ENCODE data around the gene RNF17.
"Not testable (repeated sequence)": the region's sequence is repeated elsewhere in the genome, so short reads cannot be mapped to it uniquely, and the experiment has no call there.

Gene RNF17

GRCh38 chr13:24741791-24742190, 22.2 kb upstream of the RNF17 start:
- H3K27ac ChIP-seq: no peak overlapping the region
- no peak for DNase-seq (ENCODE audit: low read depth, low spot score)

DNA sequence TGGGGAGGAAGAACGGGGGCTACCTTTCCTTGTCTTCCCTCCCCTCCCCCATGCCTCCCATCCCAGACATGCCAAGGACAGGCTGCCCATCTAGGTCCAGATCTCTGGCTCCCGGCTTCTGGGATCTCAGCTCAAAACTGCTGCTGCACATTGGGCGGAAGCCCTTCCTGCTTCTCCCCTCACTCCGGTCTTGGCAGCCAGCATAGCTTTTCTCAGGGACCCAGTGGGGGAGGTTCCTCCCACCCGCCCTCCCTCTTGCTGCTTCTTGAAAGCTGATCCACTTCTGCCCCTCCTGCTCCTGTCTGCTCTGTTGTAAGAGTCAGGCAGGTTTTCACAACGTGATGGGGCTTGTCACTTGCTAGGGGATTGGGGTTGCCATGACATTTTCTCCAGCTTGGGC, 21.7 kb upstream of the RNF17 start:
- no peak for DNase-seq (ENCODE audit: low read depth, low spot score)
- no peak overlapping the region for H3K27ac ChIP-seq

DNA sequence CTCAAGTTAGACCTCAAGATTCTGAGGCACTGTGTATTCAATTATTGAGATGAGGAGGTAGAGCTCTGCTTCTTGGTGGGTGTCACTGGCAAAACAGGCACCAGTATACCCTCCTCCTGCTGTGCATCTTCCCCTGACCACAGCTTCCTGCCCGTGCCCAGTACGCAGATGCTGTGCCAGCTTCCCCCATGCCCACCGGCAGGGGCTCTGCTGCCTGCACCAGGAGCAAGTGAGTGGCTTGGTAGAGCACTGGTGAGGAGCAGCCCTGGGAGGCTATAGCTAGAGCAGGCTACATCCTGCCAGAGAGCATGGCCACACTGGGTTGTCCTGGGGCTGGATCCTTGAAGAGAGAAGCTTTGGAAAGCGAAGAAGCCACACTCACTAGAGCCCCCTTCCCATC, 21.0 kb upstream of the RNF17 start:
- no peak overlapping the region for H3K27ac ChIP-seq
- DNase-seq (ENCODE audit: low read depth, low spot score): no peak

GRCh38 chr13:24744247-24744646, 19.7 kb upstream of the RNF17 start:
- H3K27ac ChIP-seq: no peak overlapping the region
- no peak for DNase-seq (ENCODE audit: low read depth, low spot score)

- no peak for DNase-seq (ENCODE audit: low read depth, low spot score)
- no peak overlapping the region for H3K27ac ChIP-seq
These were observed 18.5 kb upstream of the RNF17 start for GRCh38 chr13:24745516-24745860.

- H3K27ac ChIP-seq: no peak overlapping the region
- no peak for DNase-seq (ENCODE audit: low read depth, low spot score)
These were observed 17.9 kb upstream of the RNF17 start for GRCh38 chr13:24745861-24746617.

DNA sequence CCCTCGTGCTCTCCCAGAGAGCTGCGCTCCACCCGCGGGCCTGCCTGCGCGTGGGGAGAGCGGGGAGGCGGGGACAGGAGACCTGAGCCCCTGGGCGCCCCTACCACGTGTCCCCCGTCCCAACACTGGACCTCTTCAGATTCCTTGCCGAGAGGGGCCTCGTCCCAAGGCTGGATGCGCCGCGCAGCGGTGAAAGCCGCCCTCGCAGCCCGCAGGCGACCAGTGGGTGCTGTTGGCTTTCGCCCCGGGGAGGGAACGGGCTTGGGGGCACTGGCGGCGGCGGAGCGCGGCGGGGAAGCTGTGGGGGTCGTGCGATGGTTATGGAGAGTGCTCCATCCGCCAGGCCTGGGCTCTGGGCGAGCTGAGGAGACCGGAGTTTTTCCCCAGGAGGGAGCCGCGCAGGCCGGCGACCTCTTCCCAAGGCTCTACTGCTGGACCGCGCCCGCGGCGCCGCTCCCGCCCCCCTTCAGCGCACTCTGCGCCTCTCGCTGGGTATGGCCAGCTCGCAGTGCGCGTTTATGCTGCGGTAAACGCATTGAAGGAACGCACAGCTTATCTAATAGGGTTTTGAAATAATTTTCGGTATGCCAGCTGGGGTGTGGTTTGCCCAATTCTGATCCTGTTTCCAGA, 17.2 kb upstream of the RNF17 start:
- no peak overlapping the region for H3K27ac ChIP-seq
- DNase-seq (ENCODE audit: low read depth, low spot score): no peak

DNA sequence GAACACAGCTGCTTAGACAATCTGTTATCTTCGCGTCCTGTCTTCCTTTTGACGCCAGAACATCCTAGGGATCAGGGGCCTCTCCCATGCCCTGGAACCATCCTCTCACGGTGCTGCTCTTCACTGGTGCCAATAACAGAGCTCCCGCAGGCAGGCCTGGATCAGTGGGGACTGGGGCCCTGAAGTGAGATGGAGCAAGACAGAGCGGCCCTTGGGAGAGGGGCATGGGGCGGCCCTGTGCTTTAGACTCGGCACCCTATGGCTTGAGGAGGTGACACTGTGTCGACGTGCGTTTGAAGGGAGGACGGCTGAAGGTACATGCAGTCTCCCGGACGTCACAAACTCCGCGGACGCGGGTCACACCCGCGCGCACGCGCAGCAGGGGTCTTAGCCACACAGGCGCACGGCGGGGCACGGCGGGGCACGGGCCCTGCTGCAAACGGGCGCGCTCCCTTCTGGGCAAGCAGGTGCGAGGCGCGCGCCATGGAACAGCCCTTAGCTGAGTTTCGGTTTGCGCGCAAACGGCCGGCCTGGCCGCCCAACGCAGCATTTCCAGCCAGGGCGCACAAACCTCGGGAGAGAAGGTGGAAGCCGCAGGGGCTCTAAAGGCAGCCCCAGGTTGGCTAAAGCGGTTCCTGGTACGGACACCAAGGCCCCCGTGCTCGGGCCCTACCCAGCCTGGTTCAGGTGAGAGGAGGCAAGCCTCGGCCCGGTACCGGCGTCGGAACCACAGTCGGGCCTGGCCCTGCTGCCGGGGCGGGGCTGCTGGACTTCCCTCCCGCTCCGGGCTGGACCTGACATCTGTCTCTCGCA, 16.5 kb upstream of the RNF17 start:
- no peak for DNase-seq (ENCODE audit: low read depth, low spot score)

GRCh38 chr13:24748061-24748400, 15.9 kb upstream of the RNF17 start:
- H3K27ac ChIP-seq: no peak overlapping the region
- no peak for DNase-seq (ENCODE audit: low read depth, low spot score)

More for the DNA sequence above, 16.5 kb upstream of the RNF17 start:
- H3K27ac ChIP-seq: no peak overlapping the region

DNA sequence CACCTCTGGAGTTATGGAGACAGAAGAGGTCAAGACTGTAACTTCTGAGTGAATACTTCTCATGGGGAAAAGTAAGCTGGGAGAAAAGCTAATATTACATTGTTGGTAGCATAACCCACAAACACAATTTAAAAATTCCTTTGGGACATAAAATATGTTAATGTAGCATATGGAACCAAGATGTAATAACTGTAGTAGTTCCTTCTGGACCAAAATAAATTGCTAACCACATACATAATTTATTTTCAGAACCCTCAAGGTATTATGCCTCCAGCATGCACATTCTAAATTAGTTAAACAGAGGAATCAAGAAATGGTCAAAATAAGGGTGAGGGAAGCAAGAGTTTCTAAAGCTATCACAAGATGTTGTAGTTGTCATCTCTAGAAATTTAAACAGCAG, 4.8 kb upstream of the RNF17 start:
- H3K27ac ChIP-seq: no peak overlapping the region
- DNase-seq (ENCODE audit: low read depth, low spot score): no peak

DNA sequence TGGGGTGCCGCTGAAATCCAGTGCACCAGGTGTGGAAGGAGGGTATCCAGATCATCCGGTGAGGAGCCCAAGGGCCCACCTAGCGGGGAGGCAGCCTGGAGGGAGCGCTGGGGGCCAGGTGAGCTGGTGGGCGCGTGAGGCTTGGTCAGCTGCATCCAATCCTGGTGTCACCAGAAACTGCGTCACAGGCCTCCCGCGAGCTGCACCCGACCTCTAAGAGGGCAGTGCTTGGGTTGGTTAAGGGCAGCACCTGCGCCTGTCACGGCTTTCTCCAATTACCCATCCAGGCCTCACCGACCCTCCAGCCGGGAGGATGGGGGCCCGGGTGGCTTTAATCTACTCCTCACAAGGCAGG, 284 bp downstream of the RNF17 start:
- no peak for DNase-seq (ENCODE audit: low read depth, low spot score)

DNA sequence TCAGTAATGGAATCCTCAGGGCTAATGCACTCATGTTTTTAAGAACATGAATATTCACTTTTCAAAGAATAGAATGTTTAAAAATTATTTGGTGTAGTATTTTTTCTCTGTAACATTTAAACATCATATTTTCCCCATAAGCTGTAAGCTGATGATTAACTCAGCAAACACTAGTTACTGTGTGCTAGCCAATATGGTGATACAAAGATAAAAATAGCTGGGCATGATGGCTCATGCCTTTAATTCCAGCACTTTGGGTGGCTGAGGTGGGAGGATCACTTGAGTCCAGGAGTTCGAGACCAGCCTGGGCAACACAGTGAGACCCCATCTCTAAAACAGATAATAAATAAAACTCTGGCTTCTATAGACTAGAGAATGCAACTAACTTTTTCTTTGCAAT, 13.2 kb downstream of the RNF17 start:
- peak overlapping the region; percentile 20 for H3K27ac ChIP-seq
- peak; percentile 33 for DNase-seq (ENCODE audit: low read depth, low spot score)

More for the DNA sequence above, 284 bp downstream of the RNF17 start:
- H3K27ac ChIP-seq: no peak overlapping the region

DNA sequence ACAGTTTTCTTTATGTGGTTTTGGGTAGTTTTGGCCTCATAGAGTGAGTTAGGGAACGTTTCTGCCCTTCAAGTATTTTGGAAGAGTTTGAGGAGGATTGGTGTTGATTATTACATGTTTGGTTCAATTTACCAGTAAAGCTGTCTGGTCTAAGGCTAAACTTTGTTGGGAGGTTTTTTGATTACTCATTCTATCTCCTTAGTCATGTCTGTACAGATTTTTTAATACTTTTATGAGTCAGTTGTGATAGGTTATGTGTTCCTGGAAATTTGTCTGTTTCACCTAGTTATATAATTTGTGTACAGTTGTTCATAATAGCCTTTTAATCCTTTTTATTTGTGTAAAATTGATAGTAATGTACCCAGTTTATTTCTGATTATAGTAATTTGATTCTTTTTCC, 20.4 kb downstream of the RNF17 start:
- peak overlapping the region; percentile 16 for H3K27ac ChIP-seq
- DNase-seq (ENCODE audit: low read depth, low spot score): peak; percentile 24

DNA sequence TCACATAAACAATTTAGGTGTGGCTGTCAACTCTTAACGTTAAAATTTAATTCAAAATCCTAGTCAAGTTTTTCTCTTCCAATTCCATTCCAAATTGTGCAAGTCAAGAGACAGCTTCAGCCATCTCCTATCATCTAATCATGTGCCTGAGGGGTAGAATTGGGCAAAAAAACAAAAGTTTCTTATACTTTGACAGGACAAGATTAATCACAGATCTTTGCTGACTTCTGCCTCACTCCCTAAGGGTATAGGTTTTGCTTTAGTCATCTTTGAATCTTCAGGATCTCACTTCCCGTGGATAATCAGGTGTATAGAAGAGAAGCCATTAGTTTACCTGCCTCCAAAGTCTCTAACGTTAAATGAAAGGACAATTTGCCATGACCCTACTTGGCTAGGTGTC, 24.6 kb downstream of the RNF17 start:
- no peak overlapping the region for H3K27ac ChIP-seq
- no peak for DNase-seq (ENCODE audit: low read depth, low spot score)

DNA sequence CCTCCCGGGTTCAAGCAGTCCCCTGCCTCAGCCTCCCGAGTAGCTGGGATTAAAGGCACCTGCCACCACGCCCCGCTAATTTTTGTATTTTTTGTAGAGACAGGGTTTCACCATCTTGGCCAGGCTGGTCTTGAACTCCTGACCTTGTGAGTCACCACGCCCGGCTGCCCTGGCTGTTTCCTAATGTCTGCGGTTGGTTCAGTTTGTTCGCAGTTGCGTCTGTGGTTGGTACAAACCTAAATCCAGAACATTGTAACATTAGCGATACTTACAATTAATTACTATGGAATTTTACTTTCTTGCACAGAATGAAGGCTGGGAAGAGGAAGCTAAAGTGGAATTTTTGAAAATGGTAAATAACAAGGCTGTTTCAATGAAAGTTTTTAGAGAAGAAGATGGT, 38.1 kb downstream of the RNF17 start:
- H3K27ac ChIP-seq: no peak overlapping the region
- DNase-seq (ENCODE audit: low read depth, low spot score): no peak

- DNase-seq (ENCODE audit: low read depth, low spot score): no peak
- H3K27ac ChIP-seq: no peak overlapping the region
These were observed 57.2 kb downstream of the RNF17 start for GRCh38 chr13:24821207-24821606.

DNA sequence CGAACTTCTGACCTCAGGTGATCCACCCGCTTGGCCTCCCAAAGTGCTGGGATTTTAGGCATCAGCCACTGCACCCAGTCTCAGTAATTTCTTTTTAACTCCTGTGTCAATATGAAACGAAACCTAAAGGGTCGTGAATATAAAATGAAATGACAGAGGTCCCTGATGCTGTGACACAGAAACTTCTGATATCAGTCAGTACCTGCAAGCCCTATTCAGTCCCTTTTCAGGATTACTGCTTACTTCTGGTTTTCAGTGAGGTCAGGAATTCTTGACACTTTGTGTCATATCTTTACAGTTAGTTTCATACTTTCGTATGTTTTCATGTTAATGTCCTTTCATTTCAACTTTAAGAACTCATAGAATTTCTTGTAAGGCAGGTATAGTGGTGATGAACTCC, 58.7 kb downstream of the RNF17 start:
- no peak for DNase-seq (ENCODE audit: low read depth, low spot score)
- H3K27ac ChIP-seq: no peak overlapping the region

DNA sequence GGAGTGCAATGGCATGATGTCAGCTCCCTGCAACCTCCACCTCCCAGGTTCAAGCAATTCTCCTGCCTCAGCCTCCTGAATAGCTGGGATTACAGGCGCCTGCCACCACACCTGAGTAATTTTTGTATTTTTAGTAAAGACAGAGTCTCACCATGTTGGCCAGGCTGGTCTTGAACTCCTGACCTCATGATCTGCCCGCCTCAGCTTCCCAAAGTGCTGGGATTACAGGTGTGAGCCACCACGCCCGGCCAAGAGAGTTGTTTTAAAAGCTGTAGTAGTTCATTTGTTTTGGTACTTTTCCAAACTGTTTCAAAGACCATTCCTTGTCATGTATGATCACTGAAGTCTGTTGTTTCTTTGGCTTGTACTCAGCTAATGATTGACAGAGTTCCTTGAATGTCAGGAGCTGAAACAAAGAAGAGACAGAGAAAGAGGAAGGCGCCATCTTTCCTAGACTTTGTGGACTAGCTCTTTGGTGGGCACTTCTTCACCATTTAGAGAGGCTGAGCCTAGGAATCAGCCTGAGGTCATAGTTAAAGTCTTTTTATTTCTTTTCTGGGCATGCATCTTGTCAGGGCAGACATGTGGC, 59.2 kb downstream of the RNF17 start:
- H3K27ac ChIP-seq; DNase-seq (ENCODE audit: low read depth, low spot score): not testable (repeated sequence)

DNA sequence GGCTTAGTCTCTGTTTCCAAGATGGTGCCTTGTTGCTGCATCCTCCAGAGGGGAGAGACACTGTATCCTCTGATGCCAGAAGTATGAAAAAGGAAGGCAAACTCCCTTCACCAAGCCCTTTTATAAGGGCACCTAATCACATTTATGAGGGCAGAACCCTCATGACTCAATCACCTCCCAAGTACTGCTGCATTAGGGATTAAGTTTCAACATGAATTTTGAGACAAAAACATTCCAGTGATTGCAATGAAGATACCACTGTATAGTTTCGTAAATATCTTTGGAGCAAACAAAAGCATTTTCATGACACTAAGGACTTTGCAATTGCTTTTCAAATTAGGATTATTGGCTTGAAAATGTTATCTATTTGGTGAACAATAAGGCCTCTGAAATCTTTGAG, 63.8 kb downstream of the RNF17 start:
- no peak overlapping the region for H3K27ac ChIP-seq
- peak; percentile 62 for DNase-seq (ENCODE audit: low read depth, low spot score)

GRCh38 chr13:24834902-24835510, 71.0 kb downstream of the RNF17 start:
- no peak for DNase-seq (ENCODE audit: low read depth, low spot score)
- no peak overlapping the region for H3K27ac ChIP-seq

GRCh38 chr13:24837528-24837927, 73.6 kb downstream of the RNF17 start:
- DNase-seq (ENCODE audit: low read depth, low spot score); H3K27ac ChIP-seq: not testable (repeated sequence)
